HG02938 (cell line): Measurements from ENCODE around the gene MRRF.
"Not testable (repeated sequence)": the region's sequence is repeated elsewhere in the genome, so short reads cannot be mapped to it uniquely, and the experiment has no call there.

Experiments used
- ATAC-seq: cut with Tn5 transposase; IDR thresholded peaks from one replicate; pipeline ENCODE4 v1.9.1; 2021; ENCODE audit warnings: mild to moderate bottlenecking, moderate library complexity; ENCODE audit not compliant: unreplicated experiment

MRRF gene

DNA sequence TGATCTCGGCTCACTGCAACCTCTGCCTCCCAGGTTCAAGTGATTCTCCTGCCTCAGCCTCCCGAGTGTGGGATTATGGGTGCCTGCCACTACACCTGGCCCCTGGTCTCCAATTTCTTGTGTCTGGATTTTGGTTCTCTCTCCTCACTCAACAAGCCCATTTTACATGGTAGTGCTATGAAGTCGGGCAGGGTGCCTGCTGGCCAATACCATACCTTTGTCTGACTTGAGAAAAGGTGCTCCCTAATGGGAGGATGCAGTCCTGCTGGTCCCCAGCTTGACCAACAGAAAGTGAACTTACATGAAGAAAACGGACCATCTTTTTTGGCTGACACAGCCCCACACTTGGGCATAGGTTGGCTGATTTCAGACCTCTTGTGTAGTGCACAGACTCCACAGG is 84.5 kb downstream of the MRRF start:
- no peak for ATAC-seq

DNA sequence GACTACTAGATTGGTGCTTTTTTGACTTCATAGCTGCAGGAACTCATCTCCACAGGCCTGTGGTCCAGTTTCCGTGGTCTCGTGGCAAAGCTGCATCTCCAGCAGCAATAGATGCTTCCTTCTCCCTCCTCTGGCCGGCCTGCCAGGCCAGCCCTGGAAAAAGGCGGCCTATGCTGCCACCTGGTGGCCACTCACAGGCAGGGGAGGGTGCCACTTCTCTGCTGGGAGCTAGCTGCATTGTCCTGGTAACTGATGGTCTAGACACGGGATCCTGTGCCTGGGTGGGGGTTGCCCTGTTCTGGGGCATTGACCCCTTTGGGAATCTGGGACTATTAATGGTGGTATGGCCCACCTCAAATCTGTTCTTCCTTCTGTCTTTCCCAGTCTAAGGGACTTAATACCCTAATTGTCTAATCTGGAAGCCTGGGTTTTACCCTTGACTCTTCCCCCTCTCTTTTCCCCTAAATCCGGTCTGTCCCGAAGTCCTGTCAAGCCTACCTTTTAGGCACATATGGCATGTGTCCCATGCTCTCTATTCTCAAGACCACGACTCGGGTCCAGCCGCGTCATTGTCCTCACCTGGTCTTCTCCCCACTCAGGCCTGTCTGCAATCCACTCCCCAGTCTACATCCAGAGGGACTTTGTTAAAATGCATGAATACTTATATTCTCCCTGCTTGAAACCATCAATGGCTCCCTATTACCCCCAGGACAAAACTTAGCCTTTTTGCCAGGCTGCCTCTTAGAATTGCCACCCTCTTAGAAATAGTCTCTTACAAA is 86.1 kb downstream of the MRRF start:
- peak; percentile 70 for ATAC-seq

DNA sequence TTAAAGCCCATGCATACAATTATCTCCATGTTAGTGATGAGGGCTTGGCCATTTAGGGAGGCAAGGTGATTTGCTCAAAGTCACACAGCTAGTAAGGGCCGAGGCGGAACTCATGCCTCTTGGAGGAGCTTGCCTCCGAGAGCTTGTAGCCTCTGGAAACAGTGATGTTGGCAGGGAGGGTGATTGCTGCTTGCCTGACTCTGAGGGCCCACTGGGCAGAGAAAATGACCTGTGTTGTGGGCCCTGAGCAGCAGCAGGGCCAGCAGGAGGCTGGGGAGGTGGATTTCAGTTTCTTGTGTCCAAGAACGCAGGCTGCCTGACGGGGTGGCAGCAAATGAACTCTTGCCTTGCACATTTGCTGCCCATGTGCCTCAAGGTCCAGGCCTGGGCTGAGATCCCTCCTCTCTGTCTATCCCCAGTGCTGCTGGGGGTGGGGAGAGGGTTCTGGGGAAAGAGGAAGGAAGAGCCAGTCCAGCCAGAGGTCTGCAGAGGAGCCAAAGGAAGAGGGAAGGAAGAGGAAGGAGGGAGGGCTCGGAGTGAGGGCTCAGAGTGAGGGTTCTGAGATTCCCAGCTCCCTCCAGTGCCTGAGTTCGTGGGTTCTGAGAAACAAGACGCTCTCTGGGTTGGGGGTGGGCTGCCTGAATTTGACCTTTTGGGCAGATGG is 90.0 kb downstream of the MRRF start:
- no peak for ATAC-seq

DNA sequence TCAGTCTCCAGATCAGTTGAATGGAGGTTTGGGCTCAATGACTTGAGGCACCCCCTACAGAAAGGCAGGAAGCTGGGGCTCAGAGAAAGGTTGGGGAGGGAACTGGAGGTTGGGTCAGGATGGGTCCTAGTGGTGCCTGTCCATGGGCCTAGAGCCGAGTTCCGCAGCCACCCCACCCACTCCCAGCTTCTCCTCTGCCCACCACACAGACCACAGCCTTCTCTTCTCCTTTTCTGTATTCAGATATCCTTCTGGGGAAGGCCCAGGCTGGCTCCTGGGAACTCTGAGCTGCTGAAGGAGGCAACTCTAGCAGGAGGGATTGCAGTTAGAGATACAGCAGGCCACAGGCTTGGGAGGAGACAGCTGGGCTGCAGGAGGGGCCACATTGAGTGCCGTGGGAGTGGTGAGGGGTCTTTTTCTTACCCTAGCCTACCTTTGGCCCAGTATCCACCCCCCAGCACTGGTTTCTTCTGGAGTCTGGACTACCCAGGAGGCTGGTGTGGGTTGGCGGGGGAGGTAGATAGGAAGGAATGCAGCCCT is 90.7 kb downstream of the MRRF start:
- no peak for ATAC-seq

DNA sequence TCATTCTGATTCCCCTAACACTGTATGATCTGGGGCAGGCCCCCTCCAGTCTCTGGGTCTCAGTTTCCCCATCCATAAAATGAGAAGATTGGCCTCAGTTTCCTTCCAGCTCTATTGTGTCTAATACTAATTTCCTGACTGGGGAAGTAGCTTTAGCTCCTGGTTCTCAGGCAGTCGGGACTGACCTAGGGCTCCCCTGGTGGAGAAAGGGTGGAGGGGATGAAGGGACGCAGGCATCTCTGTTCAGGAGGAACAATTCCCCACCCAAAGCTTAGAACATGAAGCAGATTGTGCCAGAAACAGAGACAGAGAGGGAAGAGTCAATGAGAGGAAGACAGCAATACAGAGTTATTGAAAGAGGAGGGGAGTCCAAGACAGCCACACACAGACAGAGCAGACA is 91.9 kb downstream of the MRRF start:
- ATAC-seq, result no peak

DNA sequence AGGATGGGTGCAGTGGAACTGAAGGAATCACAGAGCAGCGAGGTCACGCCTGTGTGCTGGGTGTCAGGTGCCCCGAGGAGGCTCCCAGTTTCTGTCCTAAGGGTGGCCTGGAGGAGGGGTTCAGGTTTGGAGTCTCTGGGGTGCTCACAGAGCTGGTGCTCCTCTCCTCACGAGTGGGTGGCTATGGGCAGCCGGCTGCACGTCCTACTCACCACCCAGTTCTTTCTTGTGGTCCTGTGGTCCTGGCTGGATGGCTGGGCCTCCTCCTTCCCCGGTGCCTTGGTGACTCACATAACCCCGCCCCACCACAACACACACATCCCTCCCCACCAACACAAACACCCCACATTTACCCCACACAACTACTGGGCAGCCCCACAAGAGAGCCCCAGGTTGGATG is 96.2 kb downstream of the MRRF start:
- no peak for ATAC-seq

DNA sequence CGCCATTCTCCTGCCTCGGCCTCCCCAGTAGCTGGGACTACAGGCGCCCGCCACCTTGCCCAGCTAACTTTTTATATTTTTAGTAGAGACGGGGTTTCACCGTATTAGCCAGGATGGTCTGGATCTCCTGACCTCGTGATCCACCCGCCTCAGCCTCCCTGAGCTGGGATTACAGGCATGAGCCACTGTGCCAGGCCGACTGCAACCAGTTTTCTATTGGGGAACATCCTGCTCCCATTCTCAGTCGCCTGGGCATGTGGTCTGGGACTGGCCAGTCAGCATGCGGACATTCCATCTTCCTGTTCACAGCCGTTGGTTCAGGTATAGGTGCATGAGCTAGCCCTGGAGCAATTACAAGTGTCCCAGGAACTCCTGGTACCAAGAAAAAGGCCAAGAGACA is 98.4 kb downstream of the MRRF start:
- ATAC-seq, result not testable (repeated sequence)

DNA sequence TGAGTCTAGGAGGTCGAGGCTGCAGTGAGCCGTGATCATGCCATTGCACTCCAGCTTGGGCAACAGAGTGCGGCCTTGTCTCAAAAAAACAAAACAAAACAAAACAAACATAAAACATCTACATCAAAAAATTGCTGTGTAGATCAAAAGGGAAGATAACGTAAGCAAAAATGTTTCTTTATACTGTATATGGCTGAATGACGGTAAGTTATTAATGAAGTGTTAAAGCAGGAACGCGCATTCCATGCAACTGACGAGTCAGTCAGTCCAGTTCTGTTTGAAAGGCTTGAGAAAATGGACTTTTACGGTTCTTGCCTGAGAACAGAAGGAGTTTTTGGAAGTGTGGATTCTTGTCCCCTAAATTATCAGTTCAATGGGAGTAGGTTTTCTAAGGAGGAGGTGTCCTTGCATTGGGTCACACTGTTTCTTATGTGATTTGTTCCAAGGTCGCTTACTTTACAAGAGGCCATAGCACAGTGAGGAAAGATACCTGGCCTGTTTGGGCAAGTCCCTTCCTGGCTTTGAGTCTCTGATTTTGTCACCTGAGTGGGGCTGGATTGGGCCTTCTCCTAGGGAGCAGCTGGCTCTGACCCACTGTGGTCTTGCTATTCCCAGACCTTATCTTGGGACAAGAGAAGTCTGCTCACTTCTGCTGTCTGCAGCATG is 99.6 kb downstream of the MRRF start:
- ATAC-seq, result no peak

DNA sequence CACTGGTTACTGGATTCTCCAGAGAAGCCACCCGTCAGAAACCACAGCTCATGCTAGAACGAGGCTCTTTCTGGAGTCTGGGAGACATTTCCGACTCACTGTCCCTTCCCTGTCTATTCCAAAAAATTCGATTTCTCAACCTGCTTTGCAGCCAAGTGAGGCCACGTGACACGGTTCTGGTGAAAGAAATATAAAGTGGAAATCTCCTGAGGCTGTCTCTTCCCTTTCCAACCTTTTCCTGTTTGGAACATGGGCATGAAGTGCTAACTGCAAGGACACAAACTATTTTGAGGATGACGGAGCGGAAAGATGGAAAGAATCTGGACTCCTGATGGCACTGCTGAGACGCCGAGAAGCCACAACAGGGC is 100.1 kb downstream of the MRRF start:
- ATAC-seq, result no peak

DNA sequence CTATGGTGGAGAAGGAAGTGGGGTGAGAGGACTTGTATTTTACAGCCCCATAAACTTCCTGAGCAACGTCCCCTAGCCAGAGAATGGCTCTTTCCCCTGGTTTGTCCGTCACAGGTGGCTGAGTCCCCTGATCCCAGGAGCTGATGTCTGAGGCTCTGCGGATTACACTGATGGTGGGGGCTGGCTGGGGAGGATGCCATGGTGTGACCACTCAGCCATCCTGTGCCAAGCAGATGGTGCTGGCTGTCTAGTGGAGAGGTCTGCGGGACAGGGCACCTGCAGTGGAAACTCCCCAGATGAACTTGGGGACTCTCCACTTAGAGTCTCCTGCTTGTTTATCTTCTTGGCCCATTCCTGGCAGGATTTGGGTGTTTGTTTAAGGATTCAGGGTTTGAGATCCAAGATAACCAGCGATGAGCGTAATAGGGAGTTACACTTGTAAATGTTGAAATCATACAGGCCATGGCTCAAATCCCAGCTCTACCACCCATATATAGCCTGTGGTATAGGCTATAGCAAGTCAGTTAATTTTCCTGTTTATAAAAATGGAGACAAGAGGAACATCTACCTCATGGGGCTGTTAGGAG is 101.5 kb downstream of the MRRF start:
- ATAC-seq, result no peak

DNA sequence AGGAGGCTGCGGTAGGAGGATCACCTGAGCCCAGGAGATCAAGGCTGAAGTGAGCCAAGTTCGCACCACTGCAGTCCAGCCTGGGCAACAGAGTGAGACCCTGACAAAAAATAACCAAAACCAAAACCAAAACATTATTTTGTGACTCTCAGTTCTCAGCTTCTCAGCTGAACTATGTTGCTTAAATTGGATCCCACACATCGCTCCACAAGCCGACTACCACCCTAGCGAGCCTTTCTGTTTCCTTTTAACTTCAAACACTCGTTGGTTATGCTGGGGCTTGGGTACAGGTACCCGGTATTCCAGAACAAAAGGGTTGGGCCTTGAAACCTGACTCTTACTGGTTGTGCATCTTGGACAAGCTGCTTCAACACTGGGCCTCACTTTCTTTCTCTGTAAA is 102.4 kb downstream of the MRRF start:
- no peak for ATAC-seq

DNA sequence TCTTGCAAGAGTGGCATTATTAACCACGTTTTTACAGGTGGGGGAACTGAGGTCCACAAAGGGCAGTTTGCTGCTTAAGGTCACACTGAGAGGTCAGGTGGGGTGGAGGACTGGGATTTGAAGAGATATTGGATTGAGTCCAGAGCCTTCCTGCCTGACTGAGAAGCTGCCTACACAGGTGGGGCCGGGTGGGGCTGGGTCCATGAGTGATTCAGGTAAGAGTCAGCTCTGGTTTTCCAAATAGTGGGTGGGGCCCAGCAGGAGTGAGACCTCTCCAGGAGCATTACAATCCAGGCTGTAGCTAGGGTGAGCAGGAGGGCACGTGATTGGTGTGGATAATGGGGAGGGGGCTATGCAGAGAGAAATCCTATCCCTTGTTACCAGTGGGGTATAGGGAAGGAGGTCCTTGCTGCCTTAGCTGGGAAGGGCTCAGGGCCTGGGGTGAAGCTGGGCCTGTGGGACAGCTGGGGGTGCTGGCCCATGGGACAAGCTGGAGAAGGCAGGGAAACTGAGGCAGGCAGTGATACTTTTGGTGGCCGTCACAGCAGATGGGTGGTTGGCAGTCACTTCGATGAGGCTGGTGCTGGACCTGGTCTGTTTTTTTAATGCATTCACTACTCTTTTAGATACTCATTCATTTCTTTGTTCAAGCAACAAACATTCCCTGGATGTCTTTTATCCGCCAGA is 103.2 kb downstream of the MRRF start:
- no peak for ATAC-seq

DNA sequence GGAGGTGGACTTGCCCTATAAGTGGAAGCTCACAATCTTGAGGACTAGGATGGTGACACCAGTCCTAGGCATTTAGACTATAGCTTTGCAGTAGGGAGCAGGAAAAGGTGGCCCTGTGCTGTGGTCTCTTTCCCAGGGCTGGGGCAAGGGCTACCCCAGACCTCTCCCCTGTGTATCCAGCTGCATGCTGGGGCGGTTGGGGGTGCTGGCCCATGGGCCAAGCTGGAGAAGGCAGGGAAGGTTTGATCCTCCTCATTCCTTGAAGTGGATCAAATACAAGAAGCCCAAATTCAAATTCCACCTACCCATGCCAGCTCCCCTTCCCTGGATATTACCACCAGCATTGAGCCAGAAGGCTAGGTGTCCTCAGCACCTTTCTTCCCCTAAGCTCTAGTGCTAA is 104.0 kb downstream of the MRRF start:
- no peak for ATAC-seq

DNA sequence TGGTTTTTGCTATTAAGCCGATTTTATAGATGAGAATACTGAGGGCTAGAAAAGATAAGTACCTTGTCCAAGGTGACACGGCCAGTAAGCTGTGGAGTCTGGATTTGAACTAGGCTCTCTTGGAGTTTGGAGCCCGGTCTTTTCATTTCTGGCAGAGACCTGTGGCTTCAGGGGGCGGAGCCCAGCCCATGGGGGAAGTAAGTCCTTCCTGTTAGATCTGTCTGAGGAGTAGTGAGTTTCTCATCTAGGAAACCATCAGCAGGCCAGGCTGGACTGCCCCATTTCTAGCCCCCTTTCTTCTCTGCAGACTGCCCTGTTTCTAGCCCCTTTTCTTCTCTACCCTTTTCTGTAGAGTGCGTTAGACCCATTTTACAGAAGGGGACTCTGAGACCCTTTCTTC is 105.6 kb downstream of the MRRF start:
- peak; percentile 30 for ATAC-seq

DNA sequence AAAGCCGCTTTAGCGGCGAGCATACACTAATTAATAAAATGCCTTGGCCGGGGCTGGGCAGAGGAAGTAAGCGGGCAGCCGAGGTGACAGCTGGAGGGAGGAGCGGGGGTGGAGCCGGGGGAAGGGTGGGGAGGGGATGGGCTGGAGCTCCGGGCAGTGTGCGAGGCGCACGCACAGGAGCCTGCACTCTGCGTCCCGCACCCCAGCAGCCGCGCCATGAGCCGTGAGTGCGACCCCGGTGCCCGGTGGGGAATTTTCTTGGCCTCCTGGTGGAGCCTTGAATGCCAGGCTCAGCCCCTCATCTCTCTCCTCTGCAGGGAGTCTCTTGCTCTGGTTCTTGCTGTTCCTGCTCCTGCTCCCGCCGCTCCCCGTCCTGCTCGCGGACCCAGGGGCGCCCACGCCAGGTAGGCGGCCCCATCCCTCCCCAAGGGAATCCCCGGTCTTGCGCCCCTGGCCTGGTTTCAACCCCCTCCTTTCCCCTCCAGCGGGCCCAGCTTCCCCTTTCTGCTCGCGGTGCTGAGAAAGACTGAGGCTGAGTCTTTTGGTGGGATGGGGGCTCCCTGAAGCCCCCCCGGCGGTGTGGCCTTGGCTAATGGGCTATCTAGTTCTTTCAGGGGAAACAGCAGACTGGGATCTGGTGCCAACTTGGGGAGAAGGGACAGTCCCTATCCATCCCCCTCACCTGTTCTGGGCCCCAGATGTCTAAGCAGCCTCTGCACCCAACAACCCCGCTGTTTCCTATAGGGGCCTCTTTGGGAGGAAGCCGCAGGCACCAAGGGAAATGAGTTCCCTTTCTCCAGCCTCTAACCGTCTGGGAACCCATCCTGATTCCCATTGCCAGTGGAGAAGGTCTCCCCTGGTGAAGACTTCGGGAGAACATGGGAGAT is 106.4 kb downstream of the MRRF start, which contains the start of gene PTGS1:
Gene PTGS1 (plus strand): TSS at position 156 of the 887 bp plus-strand sequence. CDS start 61 bp downstream, at position 217.
- peak; percentile 42 for ATAC-seq

DNA sequence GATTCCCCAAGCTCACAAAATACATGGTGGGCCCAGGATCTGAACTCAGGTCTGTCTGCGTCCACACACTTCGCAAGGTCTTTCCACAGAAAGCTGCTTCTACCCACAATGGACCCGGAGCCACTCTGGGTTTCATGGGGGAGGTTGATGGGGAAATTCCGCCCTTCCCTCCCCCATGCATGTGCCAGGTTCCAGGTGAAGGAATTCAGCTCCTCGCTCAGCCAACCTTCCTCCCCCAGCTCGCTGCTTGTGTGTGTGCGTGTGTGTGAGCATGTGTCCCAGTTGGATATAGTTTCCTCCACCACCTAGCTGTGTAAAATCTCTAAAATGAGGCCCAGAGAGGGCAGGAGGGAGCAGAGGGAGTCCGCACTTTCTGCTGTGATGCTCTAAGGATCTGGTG is 107.2 kb downstream of the MRRF start:
- no peak for ATAC-seq

DNA sequence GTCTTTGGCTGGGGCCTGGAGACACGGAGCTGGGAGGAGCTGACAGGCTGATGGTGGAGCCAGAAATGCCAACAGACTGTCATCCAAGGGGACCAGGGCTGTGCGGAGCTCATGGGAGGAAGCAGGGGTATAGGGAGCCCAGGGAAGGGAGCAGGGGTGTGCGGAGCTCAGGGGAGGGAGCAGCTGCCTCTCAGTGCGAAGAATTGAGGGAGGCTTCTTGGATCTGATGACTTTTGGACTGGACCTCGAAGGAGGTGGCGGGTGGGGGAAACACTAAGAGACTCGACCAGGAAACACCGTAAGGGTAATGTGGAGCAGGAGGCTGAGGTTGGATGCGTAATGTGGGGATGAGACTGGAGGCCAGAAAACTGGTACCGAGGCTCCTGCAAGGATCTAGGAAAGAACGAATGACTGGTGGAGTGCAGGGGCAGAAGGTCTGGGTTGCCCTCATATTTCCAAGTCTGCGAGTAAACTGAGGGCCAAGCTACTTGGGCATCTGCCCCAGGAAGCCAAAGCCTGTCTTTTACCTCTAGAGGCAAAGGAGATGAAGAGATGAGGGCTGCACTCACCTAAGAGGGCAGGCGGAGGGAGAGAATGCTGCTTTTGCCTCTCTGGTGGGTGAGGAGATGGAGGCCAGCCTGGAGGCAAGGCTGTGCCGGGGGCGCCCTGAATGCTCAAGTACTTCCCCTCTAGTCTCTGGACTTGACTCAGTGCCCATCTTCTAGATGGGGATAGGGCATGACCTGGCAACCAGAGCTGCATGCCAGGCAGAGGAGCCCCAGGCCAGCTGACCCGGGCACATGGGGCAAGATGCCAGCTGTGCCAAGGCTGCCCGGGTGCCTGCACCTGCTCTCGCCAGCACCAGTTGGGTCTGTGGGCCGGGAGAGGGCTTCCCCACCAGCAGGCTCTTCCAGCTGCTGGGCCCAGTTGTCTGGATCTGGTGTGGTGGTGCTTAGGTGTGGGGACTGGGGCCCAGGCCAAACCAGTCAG is 108.5 kb downstream of the MRRF start:
- ATAC-seq, result no peak

DNA sequence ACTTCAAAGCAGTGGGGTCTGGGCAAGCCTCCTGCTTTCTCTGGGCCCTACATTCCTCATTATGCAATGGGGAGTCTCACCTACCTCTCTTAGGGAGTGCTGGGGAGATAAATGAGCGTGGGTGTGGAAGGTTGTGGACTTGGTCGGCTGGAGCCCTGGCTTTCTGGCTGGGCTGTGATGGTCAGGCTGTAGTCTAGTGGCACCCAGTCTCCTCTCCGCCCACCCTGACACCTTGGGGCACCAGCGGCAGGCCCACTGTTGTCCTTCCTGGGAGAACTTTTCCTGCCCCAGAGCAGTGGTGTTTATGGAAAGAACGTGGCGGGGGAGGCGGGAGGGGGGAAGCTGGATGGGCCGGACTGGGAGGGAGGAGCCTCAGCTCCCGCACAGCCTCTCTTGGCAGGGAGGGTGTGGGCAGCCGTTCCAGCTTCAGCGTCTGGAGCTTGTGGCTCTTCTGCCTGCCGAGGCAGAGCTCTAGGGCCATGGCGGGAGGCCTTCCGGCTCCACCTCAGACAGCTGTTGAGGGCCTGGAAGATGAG is 110.3 kb downstream of the MRRF start:
- no peak for ATAC-seq
